ENCODE data around the gene MAGEA9B. TPM values are rescaled to one million over a fixed set of nuclear protein-coding genes. Genes with fewer than 3 reads are reported as not detected.
A peak's percentile ranks its signal among the peaks of the same experiment; 100 is the strongest.
"Not testable (repeated sequence)": the region's sequence is repeated elsewhere in the genome, so short reads cannot be mapped to it uniquely, and the experiment has no call there.

The MAGEA9B gene
- total RNA-seq, 3 donors from 2014 or later, result not detected

DNA sequence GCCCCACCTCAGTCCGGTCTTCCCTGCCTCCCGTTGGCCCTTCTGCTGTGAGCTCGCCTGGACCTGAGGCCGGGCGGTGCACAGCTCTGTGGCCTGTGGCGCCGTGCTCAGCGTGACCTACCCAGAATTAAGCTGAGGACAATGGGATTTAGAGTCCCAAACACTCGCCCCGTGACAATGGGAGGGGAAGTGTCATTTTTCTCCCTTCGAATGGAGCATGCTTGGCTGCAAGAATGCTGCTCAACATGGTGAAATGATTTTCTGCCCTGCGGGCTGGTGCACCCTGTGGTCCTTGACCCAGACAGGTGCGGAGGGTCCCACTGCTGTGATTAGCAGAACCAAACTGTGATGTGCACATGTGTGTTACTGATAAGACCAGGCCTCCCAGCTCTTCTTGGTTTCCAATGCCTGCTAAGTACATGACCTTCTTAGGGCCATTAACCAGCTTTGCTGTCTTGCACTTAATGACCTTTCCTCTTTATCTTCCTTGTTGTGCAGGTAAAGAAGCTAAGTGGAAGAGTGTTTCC lies 45.7 kb downstream of the MAGEA9B start:
- no peak for DNase-seq (ENCODE audit: low spot score in 2 of 2)
- TF ChIP-seq POLR2AphosphoS5 (IDR thresholded peaks at IDR 0.05) (no peak), POLR2A (IDR thresholded peaks at IDR 0.05) (no peak)
- TF ChIP-seq, protein P1, sequence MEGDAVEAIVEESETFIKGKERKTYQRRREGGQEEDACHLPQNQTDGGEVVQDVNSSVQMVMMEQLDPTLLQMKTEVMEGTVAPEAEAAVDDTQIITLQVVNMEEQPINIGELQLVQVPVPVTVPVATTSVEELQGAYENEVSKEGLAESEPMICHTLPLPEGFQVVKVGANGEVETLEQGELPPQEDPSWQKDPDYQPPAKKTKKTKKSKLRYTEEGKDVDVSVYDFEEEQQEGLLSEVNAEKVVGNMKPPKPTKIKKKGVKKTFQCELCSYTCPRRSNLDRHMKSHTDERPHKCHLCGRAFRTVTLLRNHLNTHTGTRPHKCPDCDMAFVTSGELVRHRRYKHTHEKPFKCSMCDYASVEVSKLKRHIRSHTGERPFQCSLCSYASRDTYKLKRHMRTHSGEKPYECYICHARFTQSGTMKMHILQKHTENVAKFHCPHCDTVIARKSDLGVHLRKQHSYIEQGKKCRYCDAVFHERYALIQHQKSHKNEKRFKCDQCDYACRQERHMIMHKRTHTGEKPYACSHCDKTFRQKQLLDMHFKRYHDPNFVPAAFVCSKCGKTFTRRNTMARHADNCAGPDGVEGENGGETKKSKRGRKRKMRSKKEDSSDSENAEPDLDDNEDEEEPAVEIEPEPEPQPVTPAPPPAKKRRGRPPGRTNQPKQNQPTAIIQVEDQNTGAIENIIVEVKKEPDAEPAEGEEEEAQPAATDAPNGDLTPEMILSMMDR (IDR thresholded peaks at IDR 0.05), result no peak
- Histone ChIP-seq H3K36me3 (no peaks in the 10 kb centered on the region), H3K4me1 (peaks cover 0 to 4% of the 10 kb centered on the region in 2 donors), H3K27ac (peak overlapping the region; percentile 89 to 96), H3K9me3 (no peaks in the 10 kb centered on the region), H3K27me3 (no peaks in the 10 kb centered on the region), H3K4me3 (peak overlapping the region; percentile 56 to 74 (median 61))
- intact Hi-C loops (cut with DNase I; ENCODE audit: low total_unique reads), result no loop called here

DNA sequence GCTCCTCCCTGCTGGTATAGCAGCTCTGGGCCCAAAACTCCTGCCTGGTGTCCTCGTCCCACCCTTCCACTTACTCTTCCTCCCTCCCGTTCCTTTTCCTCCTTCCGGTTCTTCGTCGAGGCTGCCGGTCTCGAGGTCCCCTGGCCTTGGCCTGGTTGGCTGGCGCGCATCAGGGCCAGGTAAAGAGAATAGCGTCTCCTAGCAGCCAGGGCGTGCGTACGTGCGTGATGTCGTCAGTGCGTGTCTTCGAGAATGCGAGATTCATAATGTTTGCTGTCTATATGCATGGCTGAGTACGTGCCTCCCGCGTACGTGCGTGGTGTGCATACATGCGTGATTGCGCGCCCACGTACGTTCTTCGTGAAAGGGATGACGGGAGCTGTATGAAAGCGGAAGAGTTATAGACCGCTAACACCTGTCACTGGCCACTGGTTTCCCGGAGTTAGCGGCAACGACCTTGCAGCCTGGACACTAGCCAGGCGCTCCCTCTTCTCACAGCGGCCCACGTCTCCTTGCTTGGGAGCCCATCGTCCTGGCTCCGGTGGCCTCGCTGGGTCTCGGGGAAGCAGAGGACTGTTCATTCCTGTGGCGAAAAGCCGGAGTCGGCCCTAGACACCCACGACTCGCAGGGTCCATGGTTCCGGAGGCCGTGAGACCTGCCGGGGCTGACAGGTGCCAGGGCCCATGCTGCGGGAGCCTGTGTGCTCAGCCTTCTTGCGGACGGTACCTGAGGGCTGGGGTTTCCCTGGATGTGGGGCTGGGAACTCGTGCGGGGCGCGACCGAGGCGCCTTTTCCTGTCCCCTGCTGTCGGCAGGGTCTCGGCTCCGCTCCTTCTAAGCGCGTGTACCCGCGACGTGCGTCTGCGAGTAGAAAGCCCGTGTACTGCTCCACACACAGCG lies 46.4 kb downstream of the MAGEA9B start, which contains the start of gene EOLA1:
TSS of gene EOLA1 (plus strand) at position 392 of the 900 bp plus-strand sequence. CDS start 4,619 bp downstream, outside the sequence.
- peak within 1 kb of the TSS; percentile 89 to 96 for H3K27ac ChIP-seq
- no peaks in the 10 kb centered on the region for H3K9me3 ChIP-seq
- H3K36me3 ChIP-seq, result no peaks in the 10 kb centered on the region
- intact Hi-C loops (cut with DNase I; ENCODE audit: low total_unique reads), result no loop called here
- H3K4me3 ChIP-seq, result peak within 1 kb of the TSS; percentile 56 to 74 (median 61)
- DNase-seq (ENCODE audit: low spot score in 2 of 2), result peak; percentile 76 to 86
- H3K27me3 ChIP-seq, result no peaks in the 10 kb centered on the region
- TF ChIP-seq, protein P1 (IDR thresholded peaks at IDR 0.05), result no peak
- TF ChIP-seq POLR2AphosphoS5 (IDR thresholded peaks at IDR 0.05), result peak in 2 of 3 donors; percentile 62 to 78
- peaks cover 0 to 4% of the 10 kb centered on the region in 2 donors for H3K4me1 ChIP-seq

- Histone ChIP-seq H3K4me1 (peaks cover 0 to 4% of the 10 kb centered on the region in 2 donors), H3K36me3 (no peaks in the 10 kb centered on the region), H3K27ac (peak overlapping the region; percentile 89 to 96), H3K4me3 (peak overlapping the region; percentile 56 to 74 (median 61)), H3K27me3 (no peaks in the 10 kb centered on the region), H3K9me3 (no peaks in the 10 kb centered on the region)
- DNase-seq (ENCODE audit: low spot score in 2 of 2), result peak; percentile 89 to 91
- TF ChIP-seq, protein P1 (IDR thresholded peaks at IDR 0.05), result no peak
- no peak for TF ChIP-seq POLR2A (IDR thresholded peaks at IDR 0.05)
- TF ChIP-seq POLR2AphosphoS5 (IDR thresholded peaks at IDR 0.05), result no peak
- intact Hi-C loops (cut with DNase I; ENCODE audit: low total_unique reads), result no loop called here
These were observed 47.1 kb downstream of the MAGEA9B start for GRCh38 chrX:149540131-149540620.

DNA sequence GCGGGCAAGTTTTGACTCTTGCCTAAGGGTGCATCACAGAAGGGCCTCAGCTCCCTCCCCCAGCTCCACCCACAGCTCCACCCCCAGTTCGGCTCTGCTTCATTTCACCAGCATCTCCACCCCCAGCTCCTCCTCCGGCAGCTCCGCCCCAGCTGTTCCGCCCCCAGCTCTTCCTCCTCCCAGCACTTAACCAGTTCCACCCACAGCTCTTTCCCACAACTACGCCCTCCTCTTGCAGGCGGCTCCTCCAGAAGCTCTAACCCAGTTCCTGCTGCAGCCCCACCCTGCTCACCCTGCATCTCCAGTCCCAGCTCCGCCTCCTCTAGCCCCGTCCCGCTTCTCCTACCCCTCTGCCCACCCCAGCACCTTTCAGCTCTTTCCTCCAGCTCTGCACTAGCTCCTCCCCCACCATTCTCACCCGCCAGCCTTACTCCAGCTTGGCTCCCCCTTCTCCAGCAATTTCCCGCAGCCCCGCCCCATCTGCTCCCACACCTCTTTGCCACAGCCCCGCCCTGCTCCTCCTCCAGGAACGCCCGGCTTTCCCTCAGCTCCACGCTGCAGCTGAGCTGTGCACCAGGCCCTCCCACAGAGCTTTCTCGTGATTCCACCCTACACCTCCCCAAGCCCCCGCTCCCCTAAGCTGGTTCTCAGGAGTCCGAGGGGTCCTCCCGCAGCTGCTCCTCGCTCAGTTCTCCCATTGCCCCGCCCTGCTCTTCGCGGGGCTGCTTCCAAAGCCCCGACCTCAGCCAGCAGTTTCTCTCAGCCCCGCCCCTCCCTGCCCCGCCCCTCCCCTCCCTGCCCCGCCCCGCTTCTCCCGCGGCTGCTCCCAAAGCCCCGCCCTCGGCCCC lies 47.8 kb downstream of the MAGEA9B start:
- no peaks in the 10 kb centered on the region for H3K36me3 ChIP-seq
- peaks cover 0 to 4% of the 10 kb centered on the region in 2 donors for H3K4me1 ChIP-seq
- TF ChIP-seq POLR2A (IDR thresholded peaks at IDR 0.05) (no peak), POLR2AphosphoS5 (IDR thresholded peaks at IDR 0.05) (no peak)
- TF ChIP-seq, protein P1 (IDR thresholded peaks at IDR 0.05), result no peak
- H3K9me3 ChIP-seq, result no peaks in the 10 kb centered on the region
- peak overlapping the region; percentile 46 to 96 for H3K27ac ChIP-seq
- peak; percentile 83 to 87 for DNase-seq (ENCODE audit: low spot score in 2 of 2)
- H3K4me3 ChIP-seq, result peak overlapping the region; percentile 56 to 74 (median 61)
- intact Hi-C loops (cut with DNase I; ENCODE audit: low total_unique reads), result no loop called here
- no peaks in the 10 kb centered on the region for H3K27me3 ChIP-seq

- H3K9me3 ChIP-seq; H3K4me1 ChIP-seq; H3K27me3 ChIP-seq; H3K4me3 ChIP-seq; intact Hi-C loops (cut with DNase I; ENCODE audit: low total_unique reads); H3K27ac ChIP-seq; DNase-seq (ENCODE audit: low spot score in 2 of 2); H3K36me3 ChIP-seq: not testable (repeated sequence)
These were observed 49.8 kb downstream of the MAGEA9B start for GRCh38 chrX:149537474-149537873.

DNA sequence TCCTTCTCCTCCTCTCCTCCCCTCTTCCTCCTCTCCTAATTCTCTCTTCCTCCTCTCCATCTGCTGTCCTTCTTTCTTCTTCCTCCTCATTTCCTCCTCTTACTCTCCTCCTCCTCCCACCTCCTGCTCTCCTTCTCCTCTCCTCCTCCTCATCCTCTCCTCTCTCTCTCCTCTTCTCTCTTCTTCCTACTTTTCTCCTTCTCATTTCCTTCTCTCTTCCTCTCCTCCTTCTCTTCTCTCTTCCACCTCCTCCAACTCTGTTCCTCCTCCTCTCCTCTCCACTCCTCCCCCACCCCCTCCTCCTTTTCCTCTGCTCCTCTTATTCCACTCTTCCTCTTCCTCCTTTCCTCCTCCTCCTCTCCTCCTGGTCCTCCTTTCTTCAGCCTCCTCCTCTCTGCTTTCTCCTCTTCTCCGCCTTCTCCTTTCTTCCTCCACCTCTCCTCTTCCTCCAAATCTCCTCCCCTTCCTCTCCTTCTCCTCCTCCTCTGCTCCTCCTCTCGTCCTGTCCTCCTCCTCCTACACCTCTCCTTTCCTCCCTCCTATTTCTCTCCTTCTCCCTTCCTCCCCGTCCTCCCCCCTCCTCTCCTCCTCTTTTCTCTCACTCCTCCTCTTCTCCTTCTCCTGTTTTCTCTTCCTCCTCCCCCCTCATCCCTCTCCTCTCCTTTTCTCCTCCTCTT lies 52.2 kb downstream of the MAGEA9B start:
- intact Hi-C loops (cut with DNase I; ENCODE audit: low total_unique reads); H3K4me1 ChIP-seq; H3K27ac ChIP-seq; H3K4me3 ChIP-seq; H3K27me3 ChIP-seq; H3K36me3 ChIP-seq; H3K9me3 ChIP-seq; DNase-seq (ENCODE audit: low spot score in 2 of 2): not testable (repeated sequence)

DNA sequence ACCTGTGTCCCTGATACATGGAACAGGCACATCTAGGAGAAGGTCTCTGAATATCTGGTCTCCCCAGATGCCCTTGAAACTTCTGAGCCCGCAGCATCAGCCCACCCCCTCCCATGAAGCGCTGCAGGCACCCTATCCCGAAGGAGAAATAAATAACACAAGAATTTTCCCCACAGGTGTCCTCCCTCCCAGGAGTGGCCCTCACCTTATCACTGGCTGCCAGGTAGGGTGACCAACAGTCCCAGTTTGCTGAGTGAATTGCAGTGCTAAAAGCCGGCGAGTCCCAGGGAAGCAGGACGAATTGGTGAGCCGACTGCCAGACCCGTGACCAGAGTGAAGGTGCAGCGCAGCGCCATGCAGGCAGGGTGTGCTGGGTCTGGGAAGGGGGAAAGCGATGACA lies 53.3 kb downstream of the MAGEA9B start:
- H3K27ac ChIP-seq; H3K9me3 ChIP-seq; H3K27me3 ChIP-seq; H3K4me3 ChIP-seq; DNase-seq (ENCODE audit: low spot score in 2 of 2); H3K4me1 ChIP-seq; H3K36me3 ChIP-seq; intact Hi-C loops (cut with DNase I; ENCODE audit: low total_unique reads): not testable (repeated sequence)
